Measurements from ENCODE around the gene EFHC2. TPM values are rescaled to one million over a fixed set of nuclear protein-coding genes. Genes with fewer than 3 reads are reported as not detected.
"Not testable (repeated sequence)": the region's sequence is repeated elsewhere in the genome, so short reads cannot be mapped to it uniquely, and the experiment has no call there.

EFHC2 gene
- total RNA-seq, 1 donor from 2014 or later, result not detected

GRCh38 chrX:44291468-44292092, 51.9 kb downstream of the EFHC2 start:
- no peak for DNase-seq

- no peak for DNase-seq
Measured at GRCh38 chrX:44290718-44291117, 52.8 kb downstream of the EFHC2 start.

GRCh38 chrX:44282753-44283152, 60.7 kb downstream of the EFHC2 start:
- no peak for DNase-seq

- no peak for DNase-seq
Measured at GRCh38 chrX:44280116-44280515, 63.4 kb downstream of the EFHC2 start.

- no peak for DNase-seq
Measured at GRCh38 chrX:44274096-44274495, 69.4 kb downstream of the EFHC2 start.

- DNase-seq, result no peak
Measured at GRCh38 chrX:44267861-44268260, 75.6 kb downstream of the EFHC2 start.

- no peak for DNase-seq
Measured at GRCh38 chrX:44267116-44267515, 76.4 kb downstream of the EFHC2 start.

- DNase-seq, result no peak
Measured at GRCh38 chrX:44265559-44265958, 77.9 kb downstream of the EFHC2 start.

- DNase-seq, result no peak
Measured at GRCh38 chrX:44264936-44265335, 78.5 kb downstream of the EFHC2 start.

- no peak for DNase-seq
Measured at GRCh38 chrX:44261286-44261685, 82.2 kb downstream of the EFHC2 start.

- DNase-seq, result no peak
Measured at GRCh38 chrX:44260609-44261008, 82.9 kb downstream of the EFHC2 start.

- not testable (repeated sequence) for DNase-seq
Measured at GRCh38 chrX:44255742-44256141, 87.7 kb downstream of the EFHC2 start.

GRCh38 chrX:44253575-44253942, 89.9 kb downstream of the EFHC2 start:
- DNase-seq, result no peak

GRCh38 chrX:44252688-44253574, 90.5 kb downstream of the EFHC2 start:
- peak; percentile 24 for DNase-seq

GRCh38 chrX:44247468-44247867, 96.0 kb downstream of the EFHC2 start:
- no peak for DNase-seq

- no peak for DNase-seq
Measured at GRCh38 chrX:44246826-44247225, 96.6 kb downstream of the EFHC2 start.

- DNase-seq, result no peak
Measured at GRCh38 chrX:44245733-44246132, 97.7 kb downstream of the EFHC2 start.

- peak; percentile 45 for DNase-seq
Measured at GRCh38 chrX:44244008-44244407, 99.5 kb downstream of the EFHC2 start.

- DNase-seq, result no peak
Measured at GRCh38 chrX:44241546-44241945, 101.9 kb downstream of the EFHC2 start.

GRCh38 chrX:44240036-44240435, 103.4 kb downstream of the EFHC2 start:
- no peak for DNase-seq

- no peak for DNase-seq
Measured at GRCh38 chrX:44239036-44239435, 104.4 kb downstream of the EFHC2 start.

GRCh38 chrX:44235534-44235933, 107.9 kb downstream of the EFHC2 start:
- DNase-seq, result no peak

- DNase-seq, result no peak
Measured at GRCh38 chrX:44234541-44234940, 108.9 kb downstream of the EFHC2 start.

- DNase-seq, result no peak
Measured at GRCh38 chrX:44234116-44234515, 109.4 kb downstream of the EFHC2 start.

Measured in dermis blood vessel endothelial cell (primary cell).